Astrocyte (in vitro differentiated cells and primary cell): Measurements from ENCODE around the gene IQCE. TPM values are rescaled to one million over a fixed set of nuclear protein-coding genes. Genes with fewer than 3 reads are reported as not detected.
A peak's percentile ranks its signal among the peaks of the same experiment; 100 is the strongest.

Experiments
- DNase-seq: peaks from one replicate; pipeline ENCODE4 v3.0.0-alpha.2; 2010; ENCODE audit warnings: low read depth
- FAIRE-seq: peaks from 2 replicates; lab custom pipeline; 2011; peaks lifted over from hg19 to GRCh38; lab: Jason Lieb, UNC
- H2AFZ ChIP-seq: 2 replicates; pipeline ENCODE4 v1.6.0; 2012; ENCODE audit warnings: low read depth, low read length, inconsistent platforms
- H3K27ac ChIP-seq: 2 replicates; pipeline ENCODE4 v1.5.1; 2011; ENCODE audit warnings: low read depth, low read length, inconsistent platforms
- H3K27me3 ChIP-seq: 2 replicates; pipeline ENCODE4 v1.6.0; 2011; ENCODE audit warnings: low read length, inconsistent platforms; ENCODE audit not compliant: insufficient read depth
- H3K36me3 ChIP-seq: 2 replicates; pipeline ENCODE4 v1.5.1; 2011; ENCODE audit warnings: low read length, inconsistent platforms; ENCODE audit not compliant: insufficient read depth
- H3K4me1 ChIP-seq: 2 replicates; pipeline ENCODE4 v1.5.1; 2011; ENCODE audit warnings: low read length, inconsistent platforms; ENCODE audit not compliant: insufficient read depth
- H3K4me2 ChIP-seq: 2 replicates; pipeline ENCODE4 v1.6.0; 2012; ENCODE audit warnings: low read length, inconsistent platforms
- H3K4me3 ChIP-seq: 2 replicates; pipeline ENCODE4 v1.5.1; 2011; ENCODE audit warnings: low read depth, mild to moderate bottlenecking, low read length, inconsistent platforms; ENCODE audit not compliant: insufficient read depth
- H3K79me2 ChIP-seq: 2 replicates; pipeline ENCODE4 v1.6.0; 2012; ENCODE audit warnings: mild to moderate bottlenecking, low read length, inconsistent platforms; ENCODE audit not compliant: insufficient read depth
- H3K9ac ChIP-seq: 2 replicates; pipeline ENCODE4 v1.6.0; 2012; ENCODE audit warnings: mild to moderate bottlenecking, low read length, inconsistent platforms
- H3K9me3 ChIP-seq: 2 replicates; pipeline ENCODE4 v1.5.1; 2012; ENCODE audit warnings: low read depth, mild to moderate bottlenecking, low read length, inconsistent platforms; ENCODE audit not compliant: insufficient read depth
- H4K20me1 ChIP-seq: 2 replicates; pipeline ENCODE4 v1.6.0; 2012; ENCODE audit warnings: low read length, inconsistent platforms; ENCODE audit not compliant: insufficient read depth
- H3K27ac Mint-ChIP-seq: one replicate; pipeline ENCODE4 v1.8.0; 2021; ENCODE audit warnings: mild to moderate bottlenecking, mixed read lengths; ENCODE audit not compliant: unreplicated experiment
- H3K27me3 Mint-ChIP-seq: one replicate; pipeline ENCODE4 v1.8.0; 2021; ENCODE audit warnings: low read depth, mixed read lengths; ENCODE audit not compliant: unreplicated experiment
- H3K36me3 Mint-ChIP-seq: one replicate; pipeline ENCODE4 v1.8.0; 2021; ENCODE audit warnings: low read depth, mixed read lengths; ENCODE audit not compliant: unreplicated experiment
- H3K4me1 Mint-ChIP-seq: one replicate; pipeline ENCODE4 v1.8.0; 2021; ENCODE audit warnings: low read depth, mixed read lengths; ENCODE audit not compliant: unreplicated experiment
- H3K4me3 Mint-ChIP-seq: one replicate; pipeline ENCODE4 v1.8.0; 2021; ENCODE audit warnings: mild to moderate bottlenecking, moderate library complexity, mixed read lengths; ENCODE audit not compliant: unreplicated experiment
- H3K9me3 Mint-ChIP-seq: one replicate; pipeline ENCODE4 v1.8.0; 2021; ENCODE audit warnings: mild to moderate bottlenecking, mixed read lengths; ENCODE audit not compliant: unreplicated experiment
- EZH2 ChIP-seq: IDR thresholded peaks from 2 replicates; pipeline ENCODE4 v1.6.1; 2012; ENCODE audit warnings: mild to moderate bottlenecking, low read length, inconsistent platforms; ENCODE audit not compliant: insufficient read depth
- total RNA-seq: library from RNA; stranded (reverse); gene quantifications from 2 replicates; pipeline ENCODE4 v1.2.1, GENCODE V29; 2021
- TF ChIP-seq, protein P1 (sequence below): IDR thresholded peaks from 2 replicates; pipeline ENCODE4 v1.5.1; 2011; ENCODE audit warnings: low read depth, mild to moderate bottlenecking, inconsistent platforms, low read length, moderate library complexity; ENCODE audit not compliant: insufficient read depth

IQCE gene
- total RNA-seq, 1 donor from 2014 or later, result 13.1 TPM

DNA sequence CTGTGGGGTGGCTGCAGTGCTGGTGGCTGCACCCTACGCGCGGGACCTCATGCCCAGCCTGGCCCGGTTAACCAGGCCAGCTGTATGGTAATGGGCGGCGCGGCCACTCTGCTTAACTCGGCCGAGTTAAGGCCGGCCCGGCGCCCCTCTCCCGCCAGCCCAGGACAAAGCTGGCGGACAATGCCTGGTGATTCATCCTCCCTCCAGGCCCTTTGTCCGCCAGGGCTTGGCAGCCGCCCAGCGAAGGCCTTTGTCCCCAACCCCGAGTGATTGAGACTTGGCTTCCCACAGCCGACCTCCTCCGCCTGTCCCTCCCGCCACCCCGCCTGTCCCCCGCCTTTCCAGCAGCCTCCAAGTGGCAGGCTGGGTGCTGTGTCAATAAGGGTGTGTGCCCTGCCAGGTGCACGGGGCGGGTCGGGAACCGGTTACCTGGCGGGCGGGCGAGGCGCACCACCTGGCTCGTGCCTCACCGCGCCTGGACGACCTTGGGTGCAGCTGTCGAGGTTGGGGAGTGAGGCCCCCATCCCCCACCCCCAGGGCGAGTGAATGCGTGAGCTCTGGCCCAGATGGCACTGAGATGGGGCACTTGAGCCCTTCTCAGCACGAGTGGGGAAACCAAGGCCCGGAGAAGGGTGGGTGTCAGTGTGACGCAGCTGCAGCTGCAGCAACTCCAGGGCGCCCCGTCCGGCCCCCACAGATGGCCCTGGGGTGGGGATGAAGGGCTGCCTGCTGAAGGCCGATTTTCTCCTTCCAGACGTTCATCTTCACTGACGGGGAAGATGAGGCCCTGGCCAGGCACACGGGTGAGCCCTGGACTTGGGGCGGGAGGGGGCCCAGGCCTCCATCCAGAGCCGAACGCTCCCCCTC lies 34.6 kb upstream of the IQCE start:
- H3K36me3 Mint-ChIP-seq, result peaks cover 4% of the 10 kb centered on the region
- Histone ChIP-seq H3K79me2 (peaks cover 45% of the 10 kb centered on the region), H3K9me3 (no peaks in the 10 kb centered on the region), H3K27ac (peak overlapping the region; percentile 70), H3K4me2 (peak overlapping the region; percentile 87), H4K20me1 (peaks cover 59% of the 10 kb centered on the region), H3K9ac (peak overlapping the region; percentile 76), H3K27me3 (no peaks in the 10 kb centered on the region), H3K4me3 (peak overlapping the region; percentile 52), H2AFZ (peak overlapping the region; percentile 18), H3K4me1 (peaks cover 65% of the 10 kb centered on the region), H3K36me3 (peaks cover 4% of the 10 kb centered on the region)
- peak; percentile 65 for DNase-seq
- H3K4me1 Mint-ChIP-seq, result peaks cover 23% of the 10 kb centered on the region
- no peak overlapping the region for H3K27ac Mint-ChIP-seq
- FAIRE-seq, result no peak
- H3K27me3 Mint-ChIP-seq, result no peaks in the 10 kb centered on the region
- H3K4me3 Mint-ChIP-seq, result peak overlapping the region; percentile 68
- TF ChIP-seq EZH2, result no peak
- TF ChIP-seq, protein P1, sequence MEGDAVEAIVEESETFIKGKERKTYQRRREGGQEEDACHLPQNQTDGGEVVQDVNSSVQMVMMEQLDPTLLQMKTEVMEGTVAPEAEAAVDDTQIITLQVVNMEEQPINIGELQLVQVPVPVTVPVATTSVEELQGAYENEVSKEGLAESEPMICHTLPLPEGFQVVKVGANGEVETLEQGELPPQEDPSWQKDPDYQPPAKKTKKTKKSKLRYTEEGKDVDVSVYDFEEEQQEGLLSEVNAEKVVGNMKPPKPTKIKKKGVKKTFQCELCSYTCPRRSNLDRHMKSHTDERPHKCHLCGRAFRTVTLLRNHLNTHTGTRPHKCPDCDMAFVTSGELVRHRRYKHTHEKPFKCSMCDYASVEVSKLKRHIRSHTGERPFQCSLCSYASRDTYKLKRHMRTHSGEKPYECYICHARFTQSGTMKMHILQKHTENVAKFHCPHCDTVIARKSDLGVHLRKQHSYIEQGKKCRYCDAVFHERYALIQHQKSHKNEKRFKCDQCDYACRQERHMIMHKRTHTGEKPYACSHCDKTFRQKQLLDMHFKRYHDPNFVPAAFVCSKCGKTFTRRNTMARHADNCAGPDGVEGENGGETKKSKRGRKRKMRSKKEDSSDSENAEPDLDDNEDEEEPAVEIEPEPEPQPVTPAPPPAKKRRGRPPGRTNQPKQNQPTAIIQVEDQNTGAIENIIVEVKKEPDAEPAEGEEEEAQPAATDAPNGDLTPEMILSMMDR, result no peak
- no peaks in the 10 kb centered on the region for H3K9me3 Mint-ChIP-seq

DNA sequence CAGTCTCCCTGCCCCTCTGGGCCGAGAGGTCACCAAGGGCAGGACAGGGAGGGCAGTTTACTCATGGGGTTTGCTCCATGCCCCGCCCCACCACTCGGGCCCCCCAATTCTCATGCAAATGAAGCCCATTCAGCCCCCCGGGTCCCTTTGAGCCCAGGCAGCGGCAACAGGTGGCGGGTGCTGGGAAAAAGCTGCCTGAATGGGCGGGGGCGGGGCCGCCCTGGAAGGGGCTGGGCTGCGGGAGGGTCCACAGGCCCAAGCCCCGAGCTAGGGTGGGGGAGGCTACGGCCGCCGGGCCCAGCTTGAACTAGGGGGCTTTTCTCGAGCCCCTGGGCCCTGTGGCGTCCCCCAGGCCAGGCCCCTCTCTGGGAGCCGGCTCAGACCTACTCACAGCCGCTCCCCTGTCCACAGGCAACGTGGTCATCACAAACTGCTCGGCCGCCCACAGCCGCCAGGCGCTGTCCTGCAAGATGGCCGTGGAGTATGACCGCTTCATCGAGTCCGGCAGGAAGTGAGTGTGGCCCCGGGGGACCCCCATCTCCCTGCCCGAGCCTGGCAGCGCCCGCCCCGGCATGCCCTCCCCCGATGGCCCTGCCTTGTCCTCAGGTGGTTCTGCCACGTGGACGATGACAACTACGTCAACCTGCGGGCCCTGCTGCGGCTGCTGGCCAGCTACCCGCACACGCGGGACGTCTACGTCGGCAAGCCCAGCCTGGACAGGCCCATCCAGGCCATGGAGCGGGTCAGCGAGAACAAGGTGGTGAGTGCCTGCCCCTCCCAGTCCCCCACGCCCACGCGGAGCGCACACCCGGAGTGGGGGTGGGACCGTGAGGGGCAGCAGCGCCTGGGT lies 33.7 kb upstream of the IQCE start:
- DNase-seq (no peak), FAIRE-seq (no peak)
- no peak overlapping the region for H3K27ac Mint-ChIP-seq
- peaks cover 4% of the 10 kb centered on the region for H3K36me3 Mint-ChIP-seq
- no peaks in the 10 kb centered on the region for H3K9me3 Mint-ChIP-seq
- TF ChIP-seq, protein P1, result no peak
- TF ChIP-seq EZH2, result no peak
- peaks cover 4% of the 10 kb centered on the region for H3K36me3 ChIP-seq
- peaks cover 24% of the 10 kb centered on the region for H3K4me1 Mint-ChIP-seq
- H4K20me1 ChIP-seq, result peaks cover 59% of the 10 kb centered on the region
- no peak overlapping the region for H3K4me2 ChIP-seq
- H3K9ac ChIP-seq, result no peak overlapping the region
- peaks cover 72% of the 10 kb centered on the region for H3K4me1 ChIP-seq
- no peak overlapping the region for H3K4me3 Mint-ChIP-seq
- H3K27me3 ChIP-seq, result no peaks in the 10 kb centered on the region
- no peak overlapping the region for H3K4me3 ChIP-seq
- no peaks in the 10 kb centered on the region for H3K9me3 ChIP-seq
- no peak overlapping the region for H3K27ac ChIP-seq
- H3K79me2 ChIP-seq, result peaks cover 44% of the 10 kb centered on the region
- no peak overlapping the region for H2AFZ ChIP-seq
- H3K27me3 Mint-ChIP-seq, result no peaks in the 10 kb centered on the region
